Type B pancreatic cell (in vitro differentiated cells): ENCODE measurements around the gene MOGAT3. TPM values are rescaled to one million over a fixed set of nuclear protein-coding genes. Genes with fewer than 3 reads are reported as not detected.

Experiments used
- DNase-seq: peaks from one replicate; pipeline ENCODE4 v3.0.0; 2021; ENCODE audit warnings: mixed read lengths; ENCODE audit not compliant: unreplicated experiment; ENCODE audit errors: extremely low spot score
- H3K27ac Mint-ChIP-seq: 2 replicates; pipeline ENCODE4 v1.8.0; 2021; ENCODE audit warnings: mild to moderate bottlenecking, mixed read lengths
- H3K27me3 Mint-ChIP-seq: 2 replicates; pipeline ENCODE4 v1.8.0; 2021; ENCODE audit warnings: mixed read lengths
- H3K36me3 Mint-ChIP-seq: 2 replicates; pipeline ENCODE4 v1.8.0; 2021; ENCODE audit warnings: mixed read lengths
- H3K4me1 Mint-ChIP-seq: one replicate; pipeline ENCODE4 v1.8.0; 2021; ENCODE audit warnings: mixed read lengths; ENCODE audit not compliant: unreplicated experiment
- H3K4me3 Mint-ChIP-seq: 2 replicates; pipeline ENCODE4 v1.8.0; 2021; ENCODE audit warnings: mild to moderate bottlenecking, mixed read lengths
- H3K9me3 Mint-ChIP-seq: 2 replicates; pipeline ENCODE4 v1.8.0; 2021; ENCODE audit warnings: mixed read lengths
- total RNA-seq: library from RNA; stranded (reverse); gene quantifications from 2 replicates; pipeline ENCODE4 v1.2.1, GENCODE V29; 2021; ENCODE audit warnings: low replicate concordance
- TF ChIP-seq, protein P1 (sequence below): fragments of 200-600 bp; sonication (generic); conservative IDR thresholded peaks from 2 replicates; pipeline ENCODE4 v1.5.0; 2021; ENCODE audit warnings: antibody characterized with exemption, mild to moderate bottlenecking

The MOGAT3 gene
- total RNA-seq, 1 donor from 2014 or later, result 0.94 TPM

GRCh38 chr7:101243646-101244374 is 43.0 kb upstream of the MOGAT3 start:
- H3K4me3 Mint-ChIP-seq, result peak overlapping the region; percentile 99
- H3K9me3 Mint-ChIP-seq, result no peaks in the 10 kb centered on the region
- H3K27ac Mint-ChIP-seq, result peak overlapping the region; percentile 96
- H3K27me3 Mint-ChIP-seq, result no peaks in the 10 kb centered on the region
- no peaks in the 10 kb centered on the region for H3K36me3 Mint-ChIP-seq
- TF ChIP-seq, protein P1, sequence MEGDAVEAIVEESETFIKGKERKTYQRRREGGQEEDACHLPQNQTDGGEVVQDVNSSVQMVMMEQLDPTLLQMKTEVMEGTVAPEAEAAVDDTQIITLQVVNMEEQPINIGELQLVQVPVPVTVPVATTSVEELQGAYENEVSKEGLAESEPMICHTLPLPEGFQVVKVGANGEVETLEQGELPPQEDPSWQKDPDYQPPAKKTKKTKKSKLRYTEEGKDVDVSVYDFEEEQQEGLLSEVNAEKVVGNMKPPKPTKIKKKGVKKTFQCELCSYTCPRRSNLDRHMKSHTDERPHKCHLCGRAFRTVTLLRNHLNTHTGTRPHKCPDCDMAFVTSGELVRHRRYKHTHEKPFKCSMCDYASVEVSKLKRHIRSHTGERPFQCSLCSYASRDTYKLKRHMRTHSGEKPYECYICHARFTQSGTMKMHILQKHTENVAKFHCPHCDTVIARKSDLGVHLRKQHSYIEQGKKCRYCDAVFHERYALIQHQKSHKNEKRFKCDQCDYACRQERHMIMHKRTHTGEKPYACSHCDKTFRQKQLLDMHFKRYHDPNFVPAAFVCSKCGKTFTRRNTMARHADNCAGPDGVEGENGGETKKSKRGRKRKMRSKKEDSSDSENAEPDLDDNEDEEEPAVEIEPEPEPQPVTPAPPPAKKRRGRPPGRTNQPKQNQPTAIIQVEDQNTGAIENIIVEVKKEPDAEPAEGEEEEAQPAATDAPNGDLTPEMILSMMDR, result no peak
- no peak for DNase-seq
- H3K4me1 Mint-ChIP-seq, result peaks cover 19% of the 10 kb centered on the region

- TF ChIP-seq, protein P1, result no peak
- Mint-ChIP-seq H3K4me1 (peaks cover 19% of the 10 kb centered on the region), H3K27me3 (no peaks in the 10 kb centered on the region), H3K9me3 (no peaks in the 10 kb centered on the region), H3K4me3 (no peak overlapping the region), H3K27ac (no peak overlapping the region), H3K36me3 (no peaks in the 10 kb centered on the region)
- no peak for DNase-seq
These were observed 40.9 kb upstream of the MOGAT3 start for GRCh38 chr7:101241443-101242349.

GRCh38 chr7:101241015-101241363 is 40.2 kb upstream of the MOGAT3 start:
- H3K36me3 Mint-ChIP-seq, result no peaks in the 10 kb centered on the region
- H3K27ac Mint-ChIP-seq, result no peak overlapping the region
- H3K4me3 Mint-ChIP-seq, result no peak overlapping the region
- H3K4me1 Mint-ChIP-seq, result peaks cover 19% of the 10 kb centered on the region
- TF ChIP-seq, protein P1, result no peak
- DNase-seq, result no peak
- no peaks in the 10 kb centered on the region for H3K9me3 Mint-ChIP-seq
- H3K27me3 Mint-ChIP-seq, result no peaks in the 10 kb centered on the region

GRCh38 chr7:101240226-101241014 is 39.6 kb upstream of the MOGAT3 start:
- Mint-ChIP-seq H3K27me3 (no peaks in the 10 kb centered on the region), H3K9me3 (no peaks in the 10 kb centered on the region), H3K27ac (no peak overlapping the region)

GRCh38 chr7:101239951-101240220 is 39.0 kb upstream of the MOGAT3 start:
- H3K27ac Mint-ChIP-seq, result no peak overlapping the region
- no peaks in the 10 kb centered on the region for H3K36me3 Mint-ChIP-seq
- peaks cover 8% of the 10 kb centered on the region for H3K4me1 Mint-ChIP-seq
- TF ChIP-seq, protein P1, result no peak
- H3K9me3 Mint-ChIP-seq, result no peaks in the 10 kb centered on the region
- no peak overlapping the region for H3K4me3 Mint-ChIP-seq
- no peak for DNase-seq
- H3K27me3 Mint-ChIP-seq, result no peaks in the 10 kb centered on the region

More at GRCh38 chr7:101240226-101241014, 39.6 kb upstream of the MOGAT3 start:
- no peak overlapping the region for H3K4me3 Mint-ChIP-seq
- no peak for DNase-seq
- no peaks in the 10 kb centered on the region for H3K36me3 Mint-ChIP-seq
- peaks cover 13% of the 10 kb centered on the region for H3K4me1 Mint-ChIP-seq
- TF ChIP-seq, protein P1, result no peak
